Osteocyte (in vitro differentiated cells): ENCODE measurements around the gene MARCOL. TPM values are rescaled to one million over a fixed set of nuclear protein-coding genes. Genes with fewer than 3 reads are reported as not detected.
A peak's percentile ranks its signal among the peaks of the same experiment; 100 is the strongest.

Experiments
- DNase-seq: peaks from one replicate; pipeline ENCODE4 v3.0.0; 2021; ENCODE audit warnings: mixed read lengths; ENCODE audit not compliant: unreplicated experiment; ENCODE audit errors: extremely low spot score
- H3K27ac Mint-ChIP-seq: one replicate; pipeline ENCODE4 v1.8.0; 2021; ENCODE audit warnings: mild to moderate bottlenecking, mixed read lengths; ENCODE audit not compliant: unreplicated experiment
- H3K27me3 Mint-ChIP-seq: one replicate; pipeline ENCODE4 v1.8.0; 2021; ENCODE audit warnings: mixed read lengths; ENCODE audit not compliant: unreplicated experiment
- H3K36me3 Mint-ChIP-seq: one replicate; pipeline ENCODE4 v1.8.0; 2021; ENCODE audit warnings: mixed read lengths; ENCODE audit not compliant: unreplicated experiment
- H3K4me1 Mint-ChIP-seq: one replicate; pipeline ENCODE4 v1.8.0; 2021; ENCODE audit warnings: mixed read lengths; ENCODE audit not compliant: unreplicated experiment
- H3K4me3 Mint-ChIP-seq: one replicate; pipeline ENCODE4 v1.8.0; 2021; ENCODE audit warnings: mild to moderate bottlenecking, moderate library complexity, mixed read lengths; ENCODE audit not compliant: unreplicated experiment
- H3K9me3 Mint-ChIP-seq: one replicate; pipeline ENCODE4 v1.8.0; 2021; ENCODE audit warnings: mixed read lengths; ENCODE audit not compliant: unreplicated experiment
- total RNA-seq: library from RNA; stranded (reverse); gene quantifications from 2 replicates; pipeline ENCODE4 v1.2.1, GENCODE V29; 2021
- TF ChIP-seq, protein P1 (sequence below): fragments of 200-600 bp; sonication (generic); IDR thresholded peaks from 2 replicates; pipeline ENCODE4 v1.5.0; 2021; ENCODE audit warnings: antibody characterized with exemption, mild to moderate bottlenecking, moderate library complexity

MARCOL gene
- total RNA-seq, 1 donor from 2014 or later, result not detected

DNA sequence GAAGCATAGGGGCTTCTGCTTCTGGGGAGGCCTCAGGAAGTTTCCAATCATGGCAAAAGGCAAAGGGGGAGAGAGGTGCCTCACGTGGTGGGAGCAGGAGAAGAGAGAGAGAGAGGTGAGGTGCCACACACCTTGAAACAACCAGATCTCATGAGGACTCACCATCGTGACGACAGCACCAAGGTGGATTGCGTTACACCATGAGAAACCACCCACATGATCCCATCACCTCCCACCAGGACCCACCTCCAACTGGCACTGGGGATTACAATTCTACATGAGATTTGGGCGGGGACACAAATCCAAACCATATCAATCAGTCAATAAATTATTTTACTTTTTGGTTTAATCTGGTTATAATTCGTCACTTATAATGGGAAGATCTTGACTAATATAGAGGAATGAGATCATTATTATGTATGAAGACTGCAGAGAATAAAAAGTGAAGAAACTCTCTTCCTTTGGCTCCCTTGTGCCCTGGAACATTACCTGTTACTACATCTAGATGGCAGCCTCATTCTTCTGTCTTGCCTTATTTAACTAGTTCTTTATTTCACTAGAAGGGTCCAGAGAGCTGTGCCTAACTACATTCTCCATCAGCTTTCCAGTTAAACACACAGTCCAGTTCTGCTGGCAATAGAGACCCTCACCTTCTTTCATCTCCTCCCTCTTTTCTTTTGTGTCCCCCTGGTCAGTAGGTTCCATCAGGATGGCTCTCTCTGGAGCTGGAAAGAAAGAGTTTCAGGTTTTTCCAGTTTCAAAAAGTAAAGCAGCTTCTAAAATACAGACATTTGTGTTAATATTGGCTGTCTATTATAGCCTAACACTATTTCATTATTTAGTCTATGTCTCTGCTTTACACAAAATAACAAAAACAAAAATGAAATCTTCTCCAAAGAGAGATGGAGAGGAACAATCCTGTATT is 52.2 kb downstream of the MARCOL start:
- no peaks in the 10 kb centered on the region for H3K36me3 Mint-ChIP-seq
- H3K9me3 Mint-ChIP-seq, result no peaks in the 10 kb centered on the region
- TF ChIP-seq, protein P1, sequence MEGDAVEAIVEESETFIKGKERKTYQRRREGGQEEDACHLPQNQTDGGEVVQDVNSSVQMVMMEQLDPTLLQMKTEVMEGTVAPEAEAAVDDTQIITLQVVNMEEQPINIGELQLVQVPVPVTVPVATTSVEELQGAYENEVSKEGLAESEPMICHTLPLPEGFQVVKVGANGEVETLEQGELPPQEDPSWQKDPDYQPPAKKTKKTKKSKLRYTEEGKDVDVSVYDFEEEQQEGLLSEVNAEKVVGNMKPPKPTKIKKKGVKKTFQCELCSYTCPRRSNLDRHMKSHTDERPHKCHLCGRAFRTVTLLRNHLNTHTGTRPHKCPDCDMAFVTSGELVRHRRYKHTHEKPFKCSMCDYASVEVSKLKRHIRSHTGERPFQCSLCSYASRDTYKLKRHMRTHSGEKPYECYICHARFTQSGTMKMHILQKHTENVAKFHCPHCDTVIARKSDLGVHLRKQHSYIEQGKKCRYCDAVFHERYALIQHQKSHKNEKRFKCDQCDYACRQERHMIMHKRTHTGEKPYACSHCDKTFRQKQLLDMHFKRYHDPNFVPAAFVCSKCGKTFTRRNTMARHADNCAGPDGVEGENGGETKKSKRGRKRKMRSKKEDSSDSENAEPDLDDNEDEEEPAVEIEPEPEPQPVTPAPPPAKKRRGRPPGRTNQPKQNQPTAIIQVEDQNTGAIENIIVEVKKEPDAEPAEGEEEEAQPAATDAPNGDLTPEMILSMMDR, result peak; percentile 54
- H3K4me3 Mint-ChIP-seq, result no peak overlapping the region
- H3K4me1 Mint-ChIP-seq, result no peaks in the 10 kb centered on the region
- H3K27ac Mint-ChIP-seq, result no peak overlapping the region
- peaks cover 36% of the 10 kb centered on the region for H3K27me3 Mint-ChIP-seq
- no peak for DNase-seq

Other genes with a start within 250 kb of the MARCOL start
- 3.4 and 4.1 TPM in 2 replicates for gene SPINK5, start 174.5 kb upstream of the MARCOL start, total RNA-seq
- not detected in 2 replicates for gene SPINK14, start 70.0 kb upstream of the MARCOL start, total RNA-seq
- not detected in 2 replicates for gene SPINK6, start 35.5 kb upstream of the MARCOL start, total RNA-seq
- not detected in 2 replicates for gene SPINK13, start 30.3 kb downstream of the MARCOL start, total RNA-seq
- not detected in 2 replicates for gene SPINK7, start 73.9 kb downstream of the MARCOL start, total RNA-seq
- not detected in 2 replicates for gene SPINK9, start 97.0 kb downstream of the MARCOL start, total RNA-seq
- 50.1 TPM in 2 replicates for gene FBXO38, start 145.4 kb downstream of the MARCOL start, total RNA-seq